Measurements from ENCODE around the gene MFN1. TPM values are rescaled to one million over a fixed set of nuclear protein-coding genes. Genes with fewer than 3 reads are reported as not detected.
A peak's percentile ranks its signal among the peaks of the same experiment; 100 is the strongest.

MFN1 gene
- total and polyA plus RNA-seq, 4 donors = 9.9 to 61.3 (median 40.7) TPM

- Histone ChIP-seq H3K27me3 (ENCODE audit: control insufficient read depth in 1 of 2, insufficient read depth in 2 of 2, low read length in 1 of 2) (no peaks in the 10 kb centered on the region), H3K36me3 (ENCODE audit: control insufficient read depth in 1 of 2, insufficient read depth in 2 of 2, low read length in 1 of 2) (peaks cover 6 to 9% of the 10 kb centered on the region in 2 donors), H3K27ac (ENCODE audit: low read depth in 1 of 2, low read length in 2 of 2) (no peak overlapping the region), H3K9me3 (ENCODE audit: control insufficient read depth, low read length) (no peaks in the 10 kb centered on the region), H3K4me1 (ENCODE audit: control insufficient read depth in 1 of 2, insufficient read depth in 2 of 2, low read length in 2 of 2) (no peaks in the 10 kb centered on the region), H3K4me3 (ENCODE audit: low read length in 2 of 2) (no peak overlapping the region)
- DNase-seq = no peak
- 86 to 88% methylated on average over 1 of the region's 1 CpG for WGBS, 2 donors
- no peak for ATAC-seq (ENCODE audit: low FRiP score)
- intact Hi-C loops (cut with DNase I) = no loop called here
Observed at GRCh38 chr3:179330438-179330837, 17.1 kb upstream of the MFN1 start.

- no peak for DNase-seq
- H3K27me3 ChIP-seq (ENCODE audit: control insufficient read depth in 1 of 2, insufficient read depth in 2 of 2, low read length in 1 of 2) = no peaks in the 10 kb centered on the region
- no peak overlapping the region for H3K27ac ChIP-seq (ENCODE audit: low read depth in 1 of 2, low read length in 2 of 2)
- no peak overlapping the region for H3K4me3 ChIP-seq (ENCODE audit: low read length in 2 of 2)
- no peaks in the 10 kb centered on the region for H3K9me3 ChIP-seq (ENCODE audit: control insufficient read depth, low read length)
- no peak for ATAC-seq (ENCODE audit: low FRiP score)
- H3K4me1 ChIP-seq (ENCODE audit: control insufficient read depth in 1 of 2, insufficient read depth in 2 of 2, low read length in 2 of 2) = no peaks in the 10 kb centered on the region
- intact Hi-C loops (cut with DNase I) = no loop called here
- WGBS, 2 donors = 95% methylated on average over 4 of the region's 4 CpGs
- peaks cover 6 to 9% of the 10 kb centered on the region in 2 donors for H3K36me3 ChIP-seq (ENCODE audit: control insufficient read depth in 1 of 2, insufficient read depth in 2 of 2, low read length in 1 of 2)
Observed at GRCh38 chr3:179332240-179332639, 15.3 kb upstream of the MFN1 start.

GRCh38 chr3:179333084-179333483 is 14.4 kb upstream of the MFN1 start:
- 70 to 80% methylated on average over 2 of the region's 2 CpGs for WGBS, 2 donors
- no peaks in the 10 kb centered on the region for H3K27me3 ChIP-seq (ENCODE audit: control insufficient read depth in 1 of 2, insufficient read depth in 2 of 2, low read length in 1 of 2)
- intact Hi-C loops (cut with DNase I) = no loop called here
- no peaks in the 10 kb centered on the region for H3K9me3 ChIP-seq (ENCODE audit: control insufficient read depth, low read length)
- H3K27ac ChIP-seq (ENCODE audit: low read depth in 1 of 2, low read length in 2 of 2) = no peak overlapping the region
- peaks cover 6 to 9% of the 10 kb centered on the region in 2 donors for H3K36me3 ChIP-seq (ENCODE audit: control insufficient read depth in 1 of 2, insufficient read depth in 2 of 2, low read length in 1 of 2)
- no peak for ATAC-seq (ENCODE audit: low FRiP score)
- H3K4me1 ChIP-seq (ENCODE audit: control insufficient read depth in 1 of 2, insufficient read depth in 2 of 2, low read length in 2 of 2) = no peaks in the 10 kb centered on the region
- H3K4me3 ChIP-seq (ENCODE audit: low read length in 2 of 2) = no peak overlapping the region
- no peak for DNase-seq

GRCh38 chr3:179336345-179336929 is 11.1 kb upstream of the MFN1 start:
- H3K36me3 ChIP-seq (ENCODE audit: control insufficient read depth in 1 of 2, insufficient read depth in 2 of 2, low read length in 1 of 2) = peaks cover 4 to 9% of the 10 kb centered on the region in 2 donors

GRCh38 chr3:179348325-179349013 is 960 bp downstream of the MFN1 start:
- H3K27me3 ChIP-seq (ENCODE audit: control insufficient read depth in 1 of 2, insufficient read depth in 2 of 2, low read length in 1 of 2) = no peaks in the 10 kb centered on the region
- no peak for ATAC-seq (ENCODE audit: low FRiP score)
- H3K9me3 ChIP-seq (ENCODE audit: control insufficient read depth, low read length) = no peaks in the 10 kb centered on the region
- WGBS, 2 donors = 26% methylated on average over 5 of the region's 5 CpGs
- H3K36me3 ChIP-seq (ENCODE audit: control insufficient read depth in 1 of 2, insufficient read depth in 2 of 2, low read length in 1 of 2) = peaks cover 0 to 6% of the 10 kb centered on the region in 2 donors
- peak overlapping the region; percentile 40 to 70 for H3K4me3 ChIP-seq (ENCODE audit: low read length in 2 of 2)
- no peak overlapping the region for H3K27ac ChIP-seq (ENCODE audit: low read depth in 1 of 2, low read length in 2 of 2)
- no peaks in the 10 kb centered on the region for H3K4me1 ChIP-seq (ENCODE audit: control insufficient read depth in 1 of 2, insufficient read depth in 2 of 2, low read length in 2 of 2)
- DNase-seq = no peak
- intact Hi-C loops (cut with DNase I) = loop anchor here in 1 of 2 donors (5.0 kb wide), 1 partner anchor 214 kb away; the partner anchor contains the start of gene ACTL6A

More at GRCh38 chr3:179336345-179336929, 11.1 kb upstream of the MFN1 start:
- H3K27ac ChIP-seq (ENCODE audit: low read depth in 1 of 2, low read length in 2 of 2) = no peak overlapping the region
- H3K27me3 ChIP-seq (ENCODE audit: control insufficient read depth in 1 of 2, insufficient read depth in 2 of 2, low read length in 1 of 2) = no peaks in the 10 kb centered on the region
- H3K4me3 ChIP-seq (ENCODE audit: low read length in 2 of 2) = no peak overlapping the region
- intact Hi-C loops (cut with DNase I) = no loop called here
- no peak for DNase-seq
- no peak for ATAC-seq (ENCODE audit: low FRiP score)
- H3K9me3 ChIP-seq (ENCODE audit: control insufficient read depth, low read length) = no peaks in the 10 kb centered on the region
- no peaks in the 10 kb centered on the region for H3K4me1 ChIP-seq (ENCODE audit: control insufficient read depth in 1 of 2, insufficient read depth in 2 of 2, low read length in 2 of 2)
- 2 to 3% methylated on average over 1 of the region's 1 CpG for WGBS, 2 donors

GRCh38 chr3:179355996-179356395 is 8.5 kb downstream of the MFN1 start:
- ATAC-seq (ENCODE audit: low FRiP score) (no peak), DNase-seq (no peak)
- peaks cover 5 to 6% of the 10 kb centered on the region in 2 donors for H3K36me3 ChIP-seq (ENCODE audit: control insufficient read depth in 1 of 2, insufficient read depth in 2 of 2, low read length in 1 of 2)
- no peaks in the 10 kb centered on the region for H3K27me3 ChIP-seq (ENCODE audit: control insufficient read depth in 1 of 2, insufficient read depth in 2 of 2, low read length in 1 of 2)
- H3K27ac ChIP-seq (ENCODE audit: low read depth in 1 of 2, low read length in 2 of 2) = no peak overlapping the region
- intact Hi-C loops (cut with DNase I) = no loop called here
- 93 to 100% methylated on average over 1 of the region's 1 CpG for WGBS, 2 donors
- no peaks in the 10 kb centered on the region for H3K4me1 ChIP-seq (ENCODE audit: control insufficient read depth in 1 of 2, insufficient read depth in 2 of 2, low read length in 2 of 2)
- H3K9me3 ChIP-seq (ENCODE audit: control insufficient read depth, low read length) = no peaks in the 10 kb centered on the region
- H3K4me3 ChIP-seq (ENCODE audit: low read length in 2 of 2) = no peak overlapping the region

- no peak overlapping the region for H3K27ac ChIP-seq (ENCODE audit: low read depth in 1 of 2, low read length in 2 of 2)
- no peak for DNase-seq
- H3K4me1 ChIP-seq (ENCODE audit: control insufficient read depth in 1 of 2, insufficient read depth in 2 of 2, low read length in 2 of 2) = no peaks in the 10 kb centered on the region
- H3K36me3 ChIP-seq (ENCODE audit: control insufficient read depth in 1 of 2, insufficient read depth in 2 of 2, low read length in 1 of 2) = peaks cover 0 to 6% of the 10 kb centered on the region in 2 donors
- intact Hi-C loops (cut with DNase I) = no loop called here
- no peaks in the 10 kb centered on the region for H3K9me3 ChIP-seq (ENCODE audit: control insufficient read depth, low read length)
- ATAC-seq (ENCODE audit: low FRiP score) = no peak
- H3K27me3 ChIP-seq (ENCODE audit: control insufficient read depth in 1 of 2, insufficient read depth in 2 of 2, low read length in 1 of 2) = no peaks in the 10 kb centered on the region
- 96 to 99% methylated on average over 5 of the region's 5 CpGs for WGBS, 2 donors
- no peak overlapping the region for H3K4me3 ChIP-seq (ENCODE audit: low read length in 2 of 2)
Observed at GRCh38 chr3:179363332-179363731, 15.8 kb downstream of the MFN1 start.

GRCh38 chr3:179369621-179370020 is 22.1 kb downstream of the MFN1 start:
- Histone ChIP-seq H3K9me3 (ENCODE audit: control insufficient read depth, low read length) (no peaks in the 10 kb centered on the region), H3K27ac (ENCODE audit: low read depth in 1 of 2, low read length in 2 of 2) (no peak overlapping the region), H3K27me3 (ENCODE audit: control insufficient read depth in 1 of 2, insufficient read depth in 2 of 2, low read length in 1 of 2) (no peaks in the 10 kb centered on the region), H3K36me3 (ENCODE audit: control insufficient read depth in 1 of 2, insufficient read depth in 2 of 2, low read length in 1 of 2) (peaks cover 0 to 4% of the 10 kb centered on the region in 2 donors), H3K4me1 (ENCODE audit: control insufficient read depth in 1 of 2, insufficient read depth in 2 of 2, low read length in 2 of 2) (no peaks in the 10 kb centered on the region), H3K4me3 (ENCODE audit: low read length in 2 of 2) (no peak overlapping the region)
- intact Hi-C loops (cut with DNase I) = no loop called here
- no peak for DNase-seq
- no peak for ATAC-seq (ENCODE audit: low FRiP score)
- WGBS, 2 donors = 91 to 94% methylated on average over 1 of the region's 1 CpG

GRCh38 chr3:179373938-179374337 is 26.4 kb downstream of the MFN1 start:
- WGBS, 2 donors = 97% methylated on average over 6 of the region's 6 CpGs
- Histone ChIP-seq H3K4me3 (ENCODE audit: low read length in 2 of 2) (no peak overlapping the region), H3K36me3 (ENCODE audit: control insufficient read depth in 1 of 2, insufficient read depth in 2 of 2, low read length in 1 of 2) (no peaks in the 10 kb centered on the region), H3K4me1 (ENCODE audit: control insufficient read depth in 1 of 2, insufficient read depth in 2 of 2, low read length in 2 of 2) (no peaks in the 10 kb centered on the region), H3K9me3 (ENCODE audit: control insufficient read depth, low read length) (no peaks in the 10 kb centered on the region), H3K27ac (ENCODE audit: low read depth in 1 of 2, low read length in 2 of 2) (no peak overlapping the region), H3K27me3 (ENCODE audit: control insufficient read depth in 1 of 2, insufficient read depth in 2 of 2, low read length in 1 of 2) (no peaks in the 10 kb centered on the region)
- no peak for ATAC-seq (ENCODE audit: low FRiP score)
- intact Hi-C loops (cut with DNase I) = no loop called here
- no peak for DNase-seq

All from aorta (tissue), 5 donors.